ENCODE results near the gene TOLLIP.
A peak's percentile ranks its signal among the peaks of the same experiment; 100 is the strongest.

The TOLLIP gene

DNA sequence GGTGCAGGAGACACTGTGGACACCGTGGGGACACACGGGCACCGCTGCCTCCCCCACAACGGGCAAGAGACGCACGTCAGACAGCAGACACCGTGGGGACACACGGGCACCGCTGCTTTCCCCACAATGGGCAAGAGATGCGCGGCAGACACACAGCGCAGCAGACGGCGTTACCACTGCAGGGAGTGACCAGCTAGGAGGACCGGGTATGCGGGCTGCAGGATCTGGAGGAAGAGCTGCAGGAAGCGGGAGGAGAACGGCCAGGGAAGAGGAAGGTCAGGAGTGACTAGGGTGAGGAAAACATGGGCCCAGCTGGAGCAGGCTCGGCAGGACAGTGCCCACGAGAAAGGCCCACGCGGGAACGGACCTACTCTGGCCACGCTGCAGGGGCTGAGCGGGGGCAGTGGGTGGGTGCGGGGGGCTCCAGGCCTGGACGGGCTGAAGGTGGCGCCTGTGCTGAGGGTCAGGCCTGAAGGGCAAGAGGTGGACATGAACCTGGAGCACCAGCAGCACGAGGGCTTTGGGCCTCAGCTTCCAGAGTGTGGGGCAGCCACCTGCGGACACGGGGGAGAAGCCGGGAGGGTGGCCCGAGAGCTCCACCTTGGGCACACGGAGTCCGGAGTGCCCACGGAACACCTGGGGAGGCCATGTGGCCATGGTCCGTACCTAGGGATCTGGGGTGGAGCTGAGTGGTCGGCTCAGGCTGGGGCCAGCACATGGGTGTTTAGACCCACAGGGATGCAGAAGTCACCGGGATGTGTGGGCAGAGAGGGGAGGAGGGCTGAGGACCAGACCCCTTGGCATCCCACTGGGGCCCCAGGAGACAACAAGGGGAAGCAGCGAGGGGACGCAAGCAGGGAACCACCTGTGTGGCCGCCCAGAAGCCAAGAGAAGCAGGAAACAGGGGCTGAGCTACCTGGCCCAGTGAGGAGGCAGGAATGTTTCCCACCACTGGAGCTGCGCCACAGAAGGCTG is 16.5 kb downstream of the TOLLIP start:
- DNase-seq: no peak
- H3K27ac Mint-ChIP-seq: peak overlapping the region; percentile 37
- no peak overlapping the region for H3K4me3 Mint-ChIP-seq
- no peaks in the 10 kb centered on the region for H3K27me3 Mint-ChIP-seq
- peaks cover 27 to 47% of the 10 kb centered on the region in 2 donors for H3K36me3 Mint-ChIP-seq
- peaks cover 0 to 12% of the 10 kb centered on the region in 2 donors for H3K4me1 Mint-ChIP-seq
- ATAC-seq (replicated peaks): no peak
- H3K9me3 Mint-ChIP-seq: no peaks in the 10 kb centered on the region

GRCh38 chr11:1292018-1292643 is 17.3 kb downstream of the TOLLIP start:
- no peaks in the 10 kb centered on the region for H3K27me3 Mint-ChIP-seq
- H3K9me3 Mint-ChIP-seq: no peaks in the 10 kb centered on the region
- peaks cover 0 to 12% of the 10 kb centered on the region in 2 donors for H3K4me1 Mint-ChIP-seq
- ATAC-seq (replicated peaks): no peak
- no peak overlapping the region for H3K4me3 Mint-ChIP-seq
- H3K36me3 Mint-ChIP-seq: peaks cover 30 to 50% of the 10 kb centered on the region in 2 donors
- peak overlapping the region; percentile 51 for H3K27ac Mint-ChIP-seq
- no peak for DNase-seq

DNA sequence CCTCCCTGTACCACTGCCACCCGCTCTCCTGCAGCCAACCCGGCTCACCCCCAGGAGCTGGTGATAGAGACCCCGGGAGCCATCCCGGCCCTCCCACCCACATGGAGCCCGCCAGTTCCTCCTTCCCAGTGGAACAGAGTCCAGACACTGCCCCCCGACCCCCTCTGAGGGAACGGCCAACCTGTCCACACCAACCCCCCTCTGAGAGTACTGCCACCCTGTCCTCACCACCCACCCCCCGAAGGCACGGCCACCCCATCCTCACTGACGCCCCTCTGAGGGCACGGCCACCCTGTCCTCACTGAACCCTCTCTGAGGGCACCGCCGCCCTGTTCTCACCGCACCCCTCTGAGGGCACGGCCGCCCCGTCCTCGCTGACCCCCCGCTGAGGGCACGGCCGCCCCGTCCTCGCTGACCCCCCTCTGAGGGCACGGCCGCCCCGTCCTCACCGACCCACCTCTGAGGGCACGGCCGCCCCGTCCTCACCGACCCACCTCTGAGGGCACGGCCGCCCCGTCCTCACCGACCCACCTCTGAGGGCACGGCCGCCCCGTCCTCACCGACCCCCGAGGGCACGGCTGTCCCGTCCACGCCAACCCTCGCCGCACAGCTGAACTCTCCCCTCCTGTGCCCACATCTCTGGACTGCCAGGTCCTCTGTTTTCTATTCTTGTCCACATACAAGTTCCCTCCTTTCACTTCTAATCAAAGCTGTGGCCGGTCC is 18.0 kb downstream of the TOLLIP start:
- Mint-ChIP-seq H3K27me3 (no peaks in the 10 kb centered on the region), H3K4me3 (no peak overlapping the region), H3K9me3 (no peaks in the 10 kb centered on the region), H3K4me1 (peaks cover 0 to 12% of the 10 kb centered on the region in 2 donors), H3K36me3 (peaks cover 32 to 52% of the 10 kb centered on the region in 2 donors), H3K27ac (peak overlapping the region; percentile 51)
- ATAC-seq (replicated peaks): no peak
- no peak for DNase-seq

GRCh38 chr11:1290052-1291040 is 19.1 kb downstream of the TOLLIP start:
- ATAC-seq (replicated peaks) (no peak), DNase-seq (no peak)
- no peak overlapping the region for H3K4me3 Mint-ChIP-seq
- no peaks in the 10 kb centered on the region for H3K27me3 Mint-ChIP-seq
- peaks cover 0 to 9% of the 10 kb centered on the region in 2 donors for H3K4me1 Mint-ChIP-seq
- H3K36me3 Mint-ChIP-seq: peaks cover 37 to 55% of the 10 kb centered on the region in 2 donors
- no peak overlapping the region for H3K27ac Mint-ChIP-seq
- no peaks in the 10 kb centered on the region for H3K9me3 Mint-ChIP-seq

DNA sequence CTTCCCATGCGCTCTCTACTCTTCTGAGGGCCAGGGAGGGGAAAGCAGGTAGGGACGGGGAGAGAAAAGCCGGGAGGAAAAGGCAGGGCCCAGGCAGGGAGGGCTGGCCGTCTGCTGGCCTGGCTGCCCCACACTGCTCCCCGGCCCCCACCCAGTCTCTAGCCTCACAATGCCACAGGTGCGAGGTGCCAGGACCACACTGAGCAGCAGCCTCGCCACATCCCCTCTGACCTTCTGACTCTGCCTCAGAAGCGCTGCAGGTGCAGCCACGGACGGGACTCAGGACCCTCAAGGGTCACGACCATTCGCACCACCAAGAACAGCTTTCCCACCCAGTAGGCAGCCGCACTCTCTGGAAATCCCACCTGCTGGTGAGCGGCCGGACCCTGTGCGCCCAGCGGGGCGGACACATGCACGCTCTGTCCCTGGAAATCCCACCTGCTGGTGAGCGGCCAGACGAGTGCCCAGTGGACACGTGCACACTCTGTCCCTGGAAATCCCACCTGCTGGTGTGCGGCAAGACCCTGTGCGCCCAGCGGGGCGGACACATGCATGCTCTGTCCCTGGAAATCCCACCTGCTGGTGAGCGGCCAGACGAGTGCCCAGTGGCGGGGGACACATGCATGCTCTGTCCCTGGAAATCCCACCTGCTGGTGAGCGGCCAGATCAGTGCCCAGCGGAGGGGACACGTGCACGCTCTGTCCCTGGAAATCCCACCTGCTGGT is 20.1 kb downstream of the TOLLIP start:
- ATAC-seq (replicated peaks): no peak
- peaks cover 0 to 9% of the 10 kb centered on the region in 2 donors for H3K4me1 Mint-ChIP-seq
- H3K9me3 Mint-ChIP-seq: no peaks in the 10 kb centered on the region
- no peak for DNase-seq
- H3K36me3 Mint-ChIP-seq: peaks cover 40 to 60% of the 10 kb centered on the region in 2 donors
- no peak overlapping the region for H3K4me3 Mint-ChIP-seq
- no peaks in the 10 kb centered on the region for H3K27me3 Mint-ChIP-seq
- no peak overlapping the region for H3K27ac Mint-ChIP-seq

DNA sequence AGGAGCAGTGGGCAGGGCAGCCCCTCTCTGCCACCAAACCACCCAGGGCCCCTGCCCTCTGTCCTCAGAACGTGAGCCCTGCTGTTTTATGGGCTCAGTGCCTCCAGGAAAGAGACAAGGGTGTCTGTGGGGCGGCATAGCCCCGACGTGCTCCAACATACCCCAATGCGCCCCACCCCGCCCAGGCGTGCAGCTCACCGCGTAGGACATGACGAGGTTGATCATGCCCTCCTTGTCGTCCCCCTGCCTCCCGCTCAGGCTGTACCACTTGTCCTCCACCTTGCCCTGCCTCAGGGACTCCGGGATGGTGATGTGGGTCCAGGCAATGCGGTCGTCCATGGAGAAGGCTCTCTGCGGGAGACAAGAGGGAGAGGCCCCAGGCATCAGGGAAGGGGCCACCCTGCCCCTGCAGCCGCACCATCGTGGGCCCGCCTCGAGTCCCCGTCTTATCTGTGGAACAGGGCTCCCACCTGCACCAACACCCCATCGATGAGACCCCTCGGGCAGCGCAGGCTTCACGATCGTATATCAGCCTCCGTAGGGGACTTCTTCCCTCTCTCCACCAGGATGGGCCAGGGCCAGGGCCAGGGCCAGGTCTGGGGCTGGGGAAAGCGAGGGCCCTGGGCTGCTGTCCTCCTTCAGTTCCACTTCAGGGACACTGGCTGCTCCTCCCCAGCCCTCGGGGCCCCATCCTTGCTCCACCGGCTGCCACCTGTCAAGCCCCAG is 20.8 kb downstream of the TOLLIP start:
- no peak overlapping the region for H3K27ac Mint-ChIP-seq
- no peaks in the 10 kb centered on the region for H3K27me3 Mint-ChIP-seq
- ATAC-seq (replicated peaks) (no peak), DNase-seq (no peak)
- H3K36me3 Mint-ChIP-seq: peaks cover 39 to 60% of the 10 kb centered on the region in 2 donors
- H3K4me3 Mint-ChIP-seq: no peak overlapping the region
- no peaks in the 10 kb centered on the region for H3K9me3 Mint-ChIP-seq
- H3K4me1 Mint-ChIP-seq: peaks cover 0 to 9% of the 10 kb centered on the region in 2 donors

DNA sequence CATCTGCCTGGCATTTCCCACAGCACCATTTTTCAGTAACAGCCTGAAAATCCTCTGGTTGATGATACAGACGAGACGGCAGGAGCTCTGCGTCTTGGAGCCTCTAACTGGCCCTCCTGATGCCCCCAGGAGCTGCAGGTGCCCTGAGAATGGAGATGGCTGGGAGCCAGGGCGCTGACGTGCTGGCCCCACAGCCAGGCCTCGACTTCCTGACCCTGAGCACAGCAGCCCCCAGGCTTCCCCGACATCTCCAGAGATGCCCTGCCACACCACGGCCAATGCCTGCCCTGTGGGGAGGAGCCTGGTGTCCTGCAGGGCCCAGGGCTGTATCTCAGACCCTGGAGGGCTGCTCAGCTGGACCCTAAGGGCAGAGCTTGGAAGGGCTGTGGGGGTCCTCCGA is 21.5 kb downstream of the TOLLIP start:
- Mint-ChIP-seq H3K27me3 (no peaks in the 10 kb centered on the region), H3K27ac (no peak overlapping the region), H3K4me3 (no peak overlapping the region), H3K4me1 (peaks cover 0 to 6% of the 10 kb centered on the region in 2 donors), H3K9me3 (no peaks in the 10 kb centered on the region), H3K36me3 (peaks cover 34 to 57% of the 10 kb centered on the region in 2 donors)
- no peak for DNase-seq
- ATAC-seq (replicated peaks): no peak

GRCh38 chr11:1285876-1286275 is 23.6 kb downstream of the TOLLIP start:
- no peaks in the 10 kb centered on the region for H3K27me3 Mint-ChIP-seq
- no peaks in the 10 kb centered on the region for H3K9me3 Mint-ChIP-seq
- peaks cover 32 to 50% of the 10 kb centered on the region in 2 donors for H3K36me3 Mint-ChIP-seq
- H3K27ac Mint-ChIP-seq: no peak overlapping the region
- ATAC-seq (replicated peaks): no peak
- no peak overlapping the region for H3K4me3 Mint-ChIP-seq
- DNase-seq: no peak
- H3K4me1 Mint-ChIP-seq: peaks cover 0 to 2% of the 10 kb centered on the region in 2 donors

DNA sequence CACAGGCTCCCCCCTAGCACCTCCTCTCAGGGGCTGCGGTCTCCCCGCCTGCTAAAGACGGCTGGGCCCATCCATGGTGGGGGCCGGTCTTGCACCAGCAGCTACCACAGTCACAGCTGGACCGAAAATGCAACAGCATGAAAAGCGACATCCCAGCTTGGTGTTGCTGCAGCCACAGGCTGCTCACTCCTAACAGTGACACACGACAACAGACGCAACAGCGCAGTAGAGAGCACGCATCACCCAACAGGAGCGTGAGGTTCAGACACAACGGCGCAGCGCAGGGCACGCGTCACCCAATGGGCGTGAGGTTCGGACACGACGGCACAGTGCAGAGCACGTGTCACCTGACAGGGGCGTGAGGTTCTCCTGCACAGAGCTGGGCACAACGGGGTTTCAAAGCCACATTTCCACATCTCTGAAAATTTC is 24.1 kb downstream of the TOLLIP start:
- no peak overlapping the region for H3K27ac Mint-ChIP-seq
- peaks cover 32 to 47% of the 10 kb centered on the region in 2 donors for H3K36me3 Mint-ChIP-seq
- no peak overlapping the region for H3K4me3 Mint-ChIP-seq
- no peaks in the 10 kb centered on the region for H3K9me3 Mint-ChIP-seq
- no peak for ATAC-seq (replicated peaks)
- no peaks in the 10 kb centered on the region for H3K27me3 Mint-ChIP-seq
- no peak for DNase-seq
- H3K4me1 Mint-ChIP-seq: no peaks in the 10 kb centered on the region

DNA sequence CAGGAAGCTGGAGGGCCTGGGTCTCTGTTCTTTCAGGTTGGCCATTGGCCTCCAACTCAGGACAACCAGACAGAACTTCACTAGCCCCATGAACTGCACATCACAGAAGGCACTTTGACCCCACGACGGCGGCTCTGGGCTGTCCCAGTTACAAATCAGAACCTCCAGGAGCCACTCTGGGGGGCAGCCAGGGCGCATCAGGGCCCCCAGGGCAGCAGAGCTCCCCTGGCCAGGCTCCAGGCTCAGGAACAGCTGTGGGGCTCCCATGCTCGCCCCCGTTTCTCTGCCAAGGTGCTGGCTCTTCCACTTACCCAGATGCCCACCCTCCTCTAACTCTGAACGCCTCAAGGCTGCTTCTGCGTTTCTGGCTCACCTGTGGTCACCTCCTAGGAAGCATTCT is 25.5 kb downstream of the TOLLIP start:
- no peak for ATAC-seq (replicated peaks)

DNA sequence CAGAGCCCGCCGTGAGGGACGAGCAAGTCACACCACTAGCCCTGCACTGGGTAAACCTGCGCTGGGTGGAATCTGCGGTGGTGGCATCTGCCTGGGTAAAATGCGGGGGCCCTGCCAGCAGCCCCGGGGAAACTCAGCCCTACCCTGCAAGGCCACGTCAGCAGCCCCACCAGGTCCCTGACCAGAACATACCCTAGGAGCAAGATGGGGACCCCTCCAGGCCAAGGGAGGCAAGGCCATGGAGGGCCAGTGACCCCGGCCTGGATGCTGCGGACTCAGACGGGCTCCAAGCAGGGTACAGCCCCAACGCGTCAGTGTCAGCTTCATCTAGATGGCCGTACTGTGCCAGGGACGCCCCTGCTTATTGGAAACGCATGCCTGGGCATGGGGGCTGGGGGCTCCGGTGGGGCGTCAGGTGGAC is 26.3 kb downstream of the TOLLIP start:
- no peak overlapping the region for H3K27ac Mint-ChIP-seq
- DNase-seq: no peak
- H3K4me1 Mint-ChIP-seq: no peaks in the 10 kb centered on the region
- H3K36me3 Mint-ChIP-seq: peaks cover 41 to 49% of the 10 kb centered on the region in 2 donors
- no peaks in the 10 kb centered on the region for H3K9me3 Mint-ChIP-seq
- H3K27me3 Mint-ChIP-seq: no peaks in the 10 kb centered on the region
- no peak overlapping the region for H3K4me3 Mint-ChIP-seq
- no peak for ATAC-seq (replicated peaks)

More for the DNA sequence above, 25.5 kb downstream of the TOLLIP start:
- Mint-ChIP-seq H3K4me3 (no peak overlapping the region), H3K27ac (no peak overlapping the region), H3K9me3 (no peaks in the 10 kb centered on the region), H3K4me1 (no peaks in the 10 kb centered on the region), H3K27me3 (no peaks in the 10 kb centered on the region), H3K36me3 (peaks cover 42 to 49% of the 10 kb centered on the region in 2 donors)
- no peak for DNase-seq

DNA sequence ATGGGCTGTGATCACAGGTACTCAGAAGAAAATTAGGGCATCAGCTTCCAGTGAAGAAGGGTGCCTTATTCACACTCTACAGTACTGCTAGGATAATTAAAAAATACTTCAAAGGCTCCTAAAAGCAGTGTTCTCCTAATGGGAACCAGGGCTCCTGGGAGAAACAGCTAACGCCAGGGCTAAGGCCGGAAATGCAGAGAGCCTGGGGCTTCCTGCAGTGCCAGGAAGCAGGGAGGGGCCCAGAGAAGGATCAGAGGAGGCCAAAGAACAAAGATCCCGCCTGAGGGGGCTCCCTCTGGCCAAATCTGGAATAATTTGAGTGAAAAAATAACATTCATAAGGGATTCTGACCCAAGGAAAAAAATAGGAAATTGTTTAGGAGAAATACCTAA is 27.5 kb downstream of the TOLLIP start:
- no peaks in the 10 kb centered on the region for H3K4me1 Mint-ChIP-seq
- H3K36me3 Mint-ChIP-seq: peaks cover 45 to 52% of the 10 kb centered on the region in 2 donors

More for the DNA sequence above, 27.5 kb downstream of the TOLLIP start:
- H3K4me3 Mint-ChIP-seq: no peak overlapping the region
- DNase-seq (no peak), ATAC-seq (replicated peaks) (no peak)
- no peaks in the 10 kb centered on the region for H3K27me3 Mint-ChIP-seq
- H3K27ac Mint-ChIP-seq: no peak overlapping the region
- no peaks in the 10 kb centered on the region for H3K9me3 Mint-ChIP-seq

Data from stimulated activated naive B cell treated with anti-CD40 and anti-IgM and Interleukin-4, amounts not matched to agents 10 μg/mL and 1 μg/mL and 100 μg/mL, for 72 hours (primary cell).